HepG2 (cell line): ENCODE data around the gene HNRNPUL2. TPM values are rescaled to one million over a fixed set of nuclear protein-coding genes. Genes with fewer than 3 reads are reported as not detected.

Source experiments
- CEBPB ChIP-seq: IDR thresholded peaks from 2 replicates; pipeline ENCODE4 v1.6.1; 2011; ENCODE audit warnings: low read depth, low read length, improper control_type of control experiment, borderline replicate concordance
- HDAC1 ChIP-seq: sonication (generic); formaldehyde crosslinking; IDR thresholded peaks from 2 replicates; pipeline ENCODE4 v1.5.1; 2020; ENCODE audit warnings: mild to moderate bottlenecking, missing genetic modification reagents
- HOXD1 ChIP-seq: sonication (generic); formaldehyde crosslinking; IDR thresholded peaks from 2 replicates; pipeline ENCODE4 v1.5.0; 2020; ENCODE audit warnings: missing genetic modification reagents
- IKZF1 ChIP-seq: fragments of 450-650 bp; IDR thresholded peaks from 2 replicates; pipeline ENCODE4 v1.7.1; 2016
- IRF2 ChIP-seq: IDR thresholded peaks from 2 replicates; pipeline ENCODE4 v1.6.1; 2018; ENCODE audit warnings: missing genetic modification reagents, missing compliant biosample characterization
- MEIS1 ChIP-seq: sonication (generic); formaldehyde crosslinking; IDR thresholded peaks from 2 replicates; pipeline ENCODE4 v1.9.0; 2021; ENCODE audit warnings: mild to moderate bottlenecking, missing genetic modification reagents, moderate library complexity, borderline replicate concordance
- MTA1 ChIP-seq: sonication (generic); formaldehyde crosslinking; IDR thresholded peaks from 2 replicates; pipeline ENCODE4 v1.4.0; 2020; ENCODE audit warnings: missing genetic modification reagents, mild to moderate bottlenecking, borderline replicate concordance
- NRL ChIP-seq: sonication (generic); formaldehyde crosslinking; IDR thresholded peaks from 2 replicates; pipeline ENCODE4 v1.5.0; 2020; ENCODE audit warnings: missing genetic modification reagents, mild to moderate bottlenecking, moderate library complexity, borderline replicate concordance
- PHB2 ChIP-seq: fragments of 450-650 bp; IDR thresholded peaks from 2 replicates; pipeline ENCODE4 v1.6.1; 2018; ENCODE audit not compliant: partially characterized antibody
- SRF ChIP-seq: IDR thresholded peaks from 2 replicates; pipeline ENCODE4 v1.6.1; 2011; ENCODE audit warnings: mild to moderate bottlenecking, low read depth, low read length, moderate library complexity
- TCF7L2 ChIP-seq: IDR thresholded peaks from 2 replicates; pipeline ENCODE4 v1.6.1; 2011; ENCODE audit warnings: mild to moderate bottlenecking, low read depth, low read length, moderate library complexity
- THYN1 ChIP-seq: sonication (generic); formaldehyde crosslinking; IDR thresholded peaks from 2 replicates; pipeline ENCODE4 v1.8.1; 2023; ENCODE audit warnings: low read depth, mild to moderate bottlenecking, moderate library complexity, missing genetic modification reagents, borderline replicate concordance
- U2AF1 ChIP-seq: fragments of 200-400 bp; formaldehyde crosslinking; optimal IDR thresholded peaks from 2 replicates; pipeline ENCODE3; 2017; ENCODE audit warnings: mild to moderate bottlenecking, low read depth, low read length
- YY1 ChIP-seq: IDR thresholded peaks from 2 replicates; pipeline ENCODE4 v1.6.1; 2011; ENCODE audit warnings: low read length, low read depth, moderate library complexity, mild to moderate bottlenecking; ENCODE audit not compliant: insufficient read depth, insufficient replicate concordance
- ZNF232 ChIP-seq: sonication (generic); formaldehyde crosslinking; IDR thresholded peaks from 2 replicates; pipeline ENCODE4 v1.4.0; 2020; ENCODE audit warnings: missing genetic modification reagents, borderline replicate concordance
- ZNF598 ChIP-seq: sonication (generic); formaldehyde crosslinking; IDR thresholded peaks from 2 replicates; pipeline ENCODE4 v1.5.1; 2020; ENCODE audit warnings: mild to moderate bottlenecking, missing genetic modification reagents, borderline replicate concordance
- ZNF609 ChIP-seq: sonication (generic); formaldehyde crosslinking; IDR thresholded peaks from 2 replicates; pipeline ENCODE4 v1.4.0; 2020; ENCODE audit warnings: mild to moderate bottlenecking, missing genetic modification reagents, borderline replicate concordance
- ZNF703 ChIP-seq: sonication (generic); formaldehyde crosslinking; IDR thresholded peaks from 2 replicates; pipeline ENCODE4 v1.5.1; 2020; ENCODE audit warnings: missing genetic modification reagents, mild to moderate bottlenecking, moderate library complexity, borderline replicate concordance
- ZNF768 ChIP-seq: sonication (generic); formaldehyde crosslinking; IDR thresholded peaks from 2 replicates; pipeline ENCODE4 v1.4.0; 2020; ENCODE audit warnings: missing genetic modification reagents
- polyA plus RNA-seq, 8 experiments: library from polyadenylated mRNA; depleted of rRNA in 3 of 8; stranded (reverse) in 7 of 8; unstranded in 1 of 8; fragments of >200 nt; fragmentation: Illumina TruSeq in 4 of 8; extraction: Trizol in 4 of 8; gene quantifications; 2 replicates each; pipeline versions ENCODE4 v1.2.1 to v1.2.3, GENCODE V29; 2011 to 2016; ENCODE audit warnings: low read depth in 4 of 8, missing spikeins in 1 of 8, mixed read lengths in 1 of 8; ENCODE audit not compliant: insufficient read depth in 1 of 8
- total RNA-seq, 5 experiments: library from RNA; depleted of rRNA; stranded (reverse); fragments of >200 nt; fragmentation: Illumina TruSeq; extraction: Trizol; gene quantifications; 2 replicates each; pipeline ENCODE4 v1.2.3, GENCODE V29; 2016; ENCODE audit warnings: low read depth in 1 of 5
- TF ChIP-seq, protein P1 (sequence below): sonication (generic); formaldehyde crosslinking; IDR thresholded peaks from 2 replicates; pipeline ENCODE4 v1.8.1; 2023; ENCODE audit warnings: mild to moderate bottlenecking, inconsistent platforms, moderate library complexity, missing genetic modification reagents, borderline replicate concordance
- TF ChIP-seq, protein P2 (sequence below): sonication (generic); formaldehyde crosslinking; IDR thresholded peaks from 2 replicates; pipeline ENCODE4 v1.5.0; 2020; ENCODE audit warnings: mild to moderate bottlenecking, missing genetic modification reagents

HNRNPUL2 gene
- total and polyA plus RNA-seq, 2 of the 13 experiments (the other 11 are each of a cell fraction or from before 2014, with no cell fraction given): 8.4 to 9.6 TPM

GRCh38 chr11:62671608-62672389 is 55.5 kb downstream of the HNRNPUL2 start, which contains the start of the genes LBHD1 and UQCC3 (continued):
- TF ChIP-seq THYN1 (CRISPR knock-in tag) (0 out of 2 replicates have a peak, but pooled peaks have one; percentile 75), HDAC1 (CRISPR knock-in tag) (peak; percentile 68; the same call in 1 of the 2 replicates), ZNF232 (CRISPR knock-in tag) (peak; percentile 82; the same call in 1 of the 2 replicates), IKZF1 (no peak), MTA1 (CRISPR knock-in tag) (0 out of 2 replicates have a peak, but pooled peaks have one; percentile 31), CEBPB (no peak), ZNF768 (peak; percentile 65; the same call in 1 of the 2 replicates), U2AF1 (peak; percentile 93), MEIS1 (no peak), NRL (CRISPR knock-in tag) (peak; percentile 82; the same call in 1 of the 2 replicates), YY1 (peak; percentile 86), ZNF598 (CRISPR knock-in tag) (no peak), HOXD1 (CRISPR knock-in tag) (no peak), PHB2 (no peak), SRF (no peak; the same call in 1 of the 2 replicates), TCF7L2 (no peak), ZNF609 (CRISPR knock-in tag) (no peak), IRF2 (CRISPR knock-in tag) (no peak; the same call in 1 of the 2 replicates), ZNF703 (no peak; the same call in 1 of the 2 replicates)
- TF ChIP-seq, protein P1, sequence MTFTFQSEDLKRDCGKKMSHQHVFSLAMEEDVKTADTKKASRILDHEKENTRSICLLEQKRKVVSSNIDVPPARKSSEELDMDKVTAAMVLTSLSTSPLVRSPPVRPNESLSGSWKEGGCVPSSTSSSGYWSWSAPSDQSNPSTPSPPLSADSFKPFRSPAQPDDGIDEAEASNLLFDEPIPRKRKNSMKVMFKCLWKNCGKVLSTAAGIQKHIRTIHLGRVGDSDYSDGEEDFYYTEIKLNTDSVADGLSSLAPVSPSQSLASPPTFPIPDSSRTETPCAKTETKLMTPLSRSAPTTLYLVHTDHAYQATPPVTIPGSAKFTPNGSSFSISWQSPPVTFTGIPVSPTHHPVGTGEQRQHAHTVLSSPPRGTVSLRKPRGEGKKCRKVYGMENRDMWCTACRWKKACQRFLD (CRISPR knock-in tag): no peak
- TF ChIP-seq, protein P2, sequence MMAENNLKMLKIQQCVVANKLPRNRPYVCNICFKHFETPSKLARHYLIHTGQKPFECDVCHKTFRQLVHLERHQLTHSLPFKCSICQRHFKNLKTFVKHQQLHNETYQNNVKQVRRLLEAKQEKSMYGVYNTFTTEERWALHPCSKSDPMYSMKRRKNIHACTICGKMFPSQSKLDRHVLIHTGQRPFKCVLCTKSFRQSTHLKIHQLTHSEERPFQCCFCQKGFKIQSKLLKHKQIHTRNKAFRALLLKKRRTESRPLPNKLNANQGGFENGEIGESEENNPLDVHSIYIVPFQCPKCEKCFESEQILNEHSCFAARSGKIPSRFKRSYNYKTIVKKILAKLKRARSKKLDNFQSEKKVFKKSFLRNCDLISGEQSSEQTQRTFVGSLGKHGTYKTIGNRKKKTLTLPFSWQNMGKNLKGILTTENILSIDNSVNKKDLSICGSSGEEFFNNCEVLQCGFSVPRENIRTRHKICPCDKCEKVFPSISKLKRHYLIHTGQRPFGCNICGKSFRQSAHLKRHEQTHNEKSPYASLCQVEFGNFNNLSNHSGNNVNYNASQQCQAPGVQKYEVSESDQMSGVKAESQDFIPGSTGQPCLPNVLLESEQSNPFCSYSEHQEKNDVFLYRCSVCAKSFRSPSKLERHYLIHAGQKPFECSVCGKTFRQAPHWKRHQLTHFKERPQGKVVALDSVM (CRISPR knock-in tag): no peak
